D721Med (cell line): ENCODE results near the gene SCAP.
"Not testable (repeated sequence)": the region's sequence is repeated elsewhere in the genome, so short reads cannot be mapped to it uniquely, and the experiment has no call there.

Source experiments
- DNase-seq: peaks from one replicate; pipeline ENCODE4 v3.0.0; 2011; ENCODE audit warnings: low spot score; ENCODE audit not compliant: insufficient read length
- FAIRE-seq: peaks from 2 replicates; lab custom pipeline; 2011; peaks lifted over from hg19 to GRCh38; lab: Jason Lieb, UNC
- CTCF ChIP-seq: IDR thresholded peaks from 2 replicates; pipeline ENCODE4 v1.5.1; 2012; ENCODE audit warnings: mild to moderate bottlenecking, control low read depth; ENCODE audit not compliant: insufficient read depth; ENCODE audit errors: missing control alignments

The SCAP gene

GRCh38 chr3:47495886-47496285 lies 20.1 kb upstream of the SCAP start:
- no peak for FAIRE-seq
- TF ChIP-seq CTCF: no peak
- DNase-seq: no peak

GRCh38 chr3:47495111-47495510 lies 19.4 kb upstream of the SCAP start:
- no peak for TF ChIP-seq CTCF
- FAIRE-seq: no peak
- no peak for DNase-seq

GRCh38 chr3:47491777-47492176 lies 16.0 kb upstream of the SCAP start:
- DNase-seq: no peak
- FAIRE-seq: no peak

GRCh38 chr3:47491186-47491585 lies 15.4 kb upstream of the SCAP start:
- TF ChIP-seq CTCF: no peak
- DNase-seq (no peak), FAIRE-seq (no peak)

More at GRCh38 chr3:47491777-47492176, 16.0 kb upstream of the SCAP start:
- TF ChIP-seq CTCF: no peak

- FAIRE-seq (no peak), DNase-seq (no peak)
- TF ChIP-seq CTCF: no peak
These were observed 11.5 kb upstream of the SCAP start for GRCh38 chr3:47487265-47487664.

- FAIRE-seq: no peak
- TF ChIP-seq CTCF: no peak
- no peak for DNase-seq
These were observed 10.1 kb upstream of the SCAP start for GRCh38 chr3:47485812-47486211.

GRCh38 chr3:47482366-47482765 lies 6.6 kb upstream of the SCAP start:
- FAIRE-seq (no peak), DNase-seq (no peak)
- no peak for TF ChIP-seq CTCF

GRCh38 chr3:47481763-47482162 lies 6.0 kb upstream of the SCAP start:
- not testable (repeated sequence) for DNase-seq, FAIRE-seq

GRCh38 chr3:47480267-47480666 lies 4.5 kb upstream of the SCAP start:
- not testable (repeated sequence) for FAIRE-seq, DNase-seq
